ENCODE data around the gene DQX1. TPM values are rescaled to one million over a fixed set of nuclear protein-coding genes. Genes with fewer than 3 reads are reported as not detected.
"Not testable (repeated sequence)": the region's sequence is repeated elsewhere in the genome, so short reads cannot be mapped to it uniquely, and the experiment has no call there.

DQX1 gene
- total RNA-seq, 2 experiments from 2014 or later = 0.25 to 0.52 TPM

GRCh38 chr2:74491648-74492544, 34.1 kb downstream of the DQX1 start:
- POLR2A ChIA-PET = no interaction called here
- Mint-ChIP-seq H3K36me3 (ENCODE audit: low read depth) (peaks cover 30% of the 10 kb centered on the region), H3K27ac (no peak overlapping the region), H3K4me3 (no peak overlapping the region), H3K27me3 (no peaks in the 10 kb centered on the region), H3K4me1 (peaks cover 4% of the 10 kb centered on the region), H3K9me3 (no peaks in the 10 kb centered on the region)
- CTCF ChIA-PET = interaction anchor here (0.5 to 3.7 kb wide), 5 partner anchors 9 to 93 kb away, joined by 4 to 21 read pairs (median 7); partner anchors contain the start of genes CCDC142 and TTC31
- DNase-seq = no peak

- peaks cover 34% of the 10 kb centered on the region for H3K36me3 Mint-ChIP-seq (ENCODE audit: low read depth)
Measured at GRCh38 chr2:74489906-74490305, 36.1 kb downstream of the DQX1 start.

GRCh38 chr2:74488643-74489481, 37.2 kb downstream of the DQX1 start:
- Mint-ChIP-seq H3K36me3 (ENCODE audit: low read depth) (peaks cover 28% of the 10 kb centered on the region), H3K9me3 (no peaks in the 10 kb centered on the region), H3K27ac (no peak overlapping the region), H3K4me3 (no peak overlapping the region), H3K27me3 (no peaks in the 10 kb centered on the region), H3K4me1 (peaks cover 9% of the 10 kb centered on the region)
- no peak for DNase-seq
- ChIA-PET POLR2A (no interaction called here), CTCF (interaction anchor here (0.7 to 1.8 kb wide), 5 partner anchors 12 to 129 kb away, joined by 3 to 5 read pairs (median 3); no protein-coding TSS in a partner anchor)

More at GRCh38 chr2:74489906-74490305, 36.1 kb downstream of the DQX1 start:
- DNase-seq = no peak
- Mint-ChIP-seq H3K27ac (no peak overlapping the region), H3K4me1 (peaks cover 8% of the 10 kb centered on the region), H3K4me3 (no peak overlapping the region), H3K27me3 (no peaks in the 10 kb centered on the region), H3K9me3 (no peaks in the 10 kb centered on the region)
- POLR2A ChIA-PET = no interaction called here
- CTCF ChIA-PET = interaction anchor here (1.0 to 1.8 kb wide), 4 partner anchors 9 to 98 kb away, joined by 3 to 5 read pairs (median 4); partner anchors contain the start of genes LBX2 and MRPL53

- ChIA-PET POLR2A (no interaction called here), CTCF (interaction anchor here (0.6 to 1.2 kb wide), 3 partner anchors 36 to 104 kb away, joined by 3 to 4 read pairs (median 3); no protein-coding TSS in a partner anchor)
- H3K36me3 Mint-ChIP-seq (ENCODE audit: low read depth) = peaks cover 20% of the 10 kb centered on the region
- no peak for DNase-seq
- no peaks in the 10 kb centered on the region for H3K27me3 Mint-ChIP-seq
- peaks cover 21% of the 10 kb centered on the region for H3K4me1 Mint-ChIP-seq
- H3K27ac Mint-ChIP-seq = no peak overlapping the region
- H3K4me3 Mint-ChIP-seq = no peak overlapping the region
- no peaks in the 10 kb centered on the region for H3K9me3 Mint-ChIP-seq
Measured at GRCh38 chr2:74486141-74486540, 39.9 kb downstream of the DQX1 start.

- ChIA-PET CTCF (interaction anchor here (0.6 to 6.0 kb wide), 25 partner anchors 9 to 335 kb away, joined by 3 to 66 read pairs (median 4); partner anchors contain the start of genes AUP1, DQX1, HTRA2 and INO80B), POLR2A (interaction anchor here (0.7 to 0.9 kb wide), 2 partner anchors 43 to 92 kb away, joined by 4 read pairs; no protein-coding TSS in a partner anchor)
- Mint-ChIP-seq H3K4me3 (peak overlapping the region; percentile 99), H3K4me1 (peaks cover 40% of the 10 kb centered on the region), H3K36me3 (ENCODE audit: low read depth) (peaks cover 31% of the 10 kb centered on the region), H3K27ac (peak overlapping the region; percentile 99)
- not testable (repeated sequence) for H3K27me3 Mint-ChIP-seq, DNase-seq, H3K9me3 Mint-ChIP-seq
Measured at GRCh38 chr2:74483675-74484164, 42.3 kb downstream of the DQX1 start.

- POLR2A ChIA-PET = interaction anchor here (1.2 kb wide), 1 partner anchor 24 kb away, joined by 3 read pairs; the partner anchor contains the start of gene PCGF1
- DNase-seq = peak; percentile 96
- H3K9me3 Mint-ChIP-seq = no peaks in the 10 kb centered on the region
- peaks cover 31% of the 10 kb centered on the region for H3K36me3 Mint-ChIP-seq (ENCODE audit: low read depth)
- peak within 1 kb of the TSS; percentile 99 for H3K27ac Mint-ChIP-seq
- CTCF ChIA-PET = interaction anchor here (0.7 to 6.0 kb wide), 27 partner anchors 9 to 106 kb away, joined by 3 to 66 read pairs (median 5); partner anchors contain the start of genes AUP1, DQX1, HTRA2 and INO80B
- peaks cover 40% of the 10 kb centered on the region for H3K4me1 Mint-ChIP-seq
- no peaks in the 10 kb centered on the region for H3K27me3 Mint-ChIP-seq
- peak within 1 kb of the TSS; percentile 99 for H3K4me3 Mint-ChIP-seq
Measured at GRCh38 chr2:74482801-74483674, 43.0 kb downstream of the DQX1 start, which contains the start of the genes CCDC142 and TTC31. Gene CCDC142, minus strand, starts transcription at chr2:74482998. Its CDS starts 161 bp downstream, at chr2:74482837. Gene TTC31, plus strand, starts transcription at chr2:74483081. Its CDS starts 15 bp downstream, at chr2:74483096.

GRCh38 chr2:74481961-74482800, 43.9 kb downstream of the DQX1 start:
- DNase-seq = peak; percentile 62
- H3K4me1 Mint-ChIP-seq = peaks cover 46% of the 10 kb centered on the region
- H3K27me3 Mint-ChIP-seq = no peaks in the 10 kb centered on the region
- no peaks in the 10 kb centered on the region for H3K9me3 Mint-ChIP-seq
- H3K4me3 Mint-ChIP-seq = peak overlapping the region; percentile 99
- H3K36me3 Mint-ChIP-seq (ENCODE audit: low read depth) = peaks cover 37% of the 10 kb centered on the region
- ChIA-PET CTCF (interaction anchor here (1.0 to 6.0 kb wide), 23 partner anchors 8 to 654 kb away, joined by 3 to 66 read pairs (median 6); partner anchors contain the start of genes C2orf81, INO80B, LBX2 and MOGS), POLR2A (interaction anchor here (0.8 to 1.2 kb wide), 2 partner anchors 10 to 25 kb away, joined by 3 to 5 read pairs; partner anchors contain the start of genes MRPL53 and PCGF1)
- peak overlapping the region; percentile 99 for H3K27ac Mint-ChIP-seq

- Mint-ChIP-seq H3K9me3 (no peaks in the 10 kb centered on the region), H3K27ac (no peak overlapping the region), H3K4me1 (peaks cover 47% of the 10 kb centered on the region), H3K4me3 (peak overlapping the region; percentile 99), H3K27me3 (no peaks in the 10 kb centered on the region), H3K36me3 (ENCODE audit: low read depth) (peaks cover 33% of the 10 kb centered on the region)
- ChIA-PET CTCF (interaction anchor here (0.9 to 6.0 kb wide), 16 partner anchors 9 to 653 kb away, joined by 3 to 66 read pairs (median 11); partner anchors contain the start of genes C2orf81, INO80B, LBX2 and MOGS), POLR2A (no interaction called here)
- DNase-seq = no peak
Measured at GRCh38 chr2:74481431-74481830, 44.6 kb downstream of the DQX1 start.

GRCh38 chr2:74474899-74475298, 51.1 kb downstream of the DQX1 start:
- Mint-ChIP-seq H3K36me3 (ENCODE audit: low read depth) (peaks cover 37% of the 10 kb centered on the region), H3K4me1 (peaks cover 45% of the 10 kb centered on the region), H3K27ac (no peak overlapping the region), H3K9me3 (no peaks in the 10 kb centered on the region), H3K27me3 (no peaks in the 10 kb centered on the region), H3K4me3 (no peak overlapping the region)
- CTCF ChIA-PET = interaction anchor here (0.9 to 1.6 kb wide), 4 partner anchors 8 to 113 kb away, joined by 3 to 8 read pairs (median 5); no protein-coding TSS in a partner anchor
- no peak for DNase-seq
- POLR2A ChIA-PET = interaction anchor here (0.6 to 1.2 kb wide), 2 partner anchors 17 to 174 kb away, joined by 4 to 5 read pairs; partner anchors contain the start of gene WBP1

- peaks cover 43% of the 10 kb centered on the region for H3K4me1 Mint-ChIP-seq
- H3K27me3 Mint-ChIP-seq = no peaks in the 10 kb centered on the region
- H3K4me3 Mint-ChIP-seq = no peak overlapping the region
- H3K9me3 Mint-ChIP-seq = no peaks in the 10 kb centered on the region
- H3K36me3 Mint-ChIP-seq (ENCODE audit: low read depth) = peaks cover 33% of the 10 kb centered on the region
- H3K27ac Mint-ChIP-seq = no peak overlapping the region
- POLR2A ChIA-PET = interaction anchor here (0.6 kb wide), 1 partner anchor 174 kb away, joined by 4 read pairs; no protein-coding TSS in a partner anchor
- CTCF ChIA-PET = interaction anchor here (0.8 to 1.5 kb wide), 2 partner anchors 9 to 13 kb away, joined by 4 to 5 read pairs; partner anchors contain the start of genes CCDC142 and TTC31
- no peak for DNase-seq
Measured at GRCh38 chr2:74474481-74474880, 51.5 kb downstream of the DQX1 start.
